Activated CD4-positive, alpha-beta memory T cell treated with anti-CD3 and anti-CD28 coated beads, Interleukin-2, amount 10 ng/mL, durations not matched to agents 7 days and 5 days (primary cell): ENCODE measurements around the gene KCNAB2. TPM values are rescaled to one million over a fixed set of nuclear protein-coding genes. Genes with fewer than 3 reads are reported as not detected.

Experiments used
- CTCF ChIA-PET: fragments of 350-600 bp; sonication (Branson Sonifier 250); formaldehyde crosslinking; loops from one replicate; lab custom pipeline; 2021; ENCODE audit warnings: antibody characterized with exemption, inconsistent platforms; lab: Charles Lee
- POLR2A ChIA-PET: fragments of 350-600 bp; sonication (Branson Sonifier 250); formaldehyde crosslinking; loops from one replicate; lab custom pipeline; 2021; ENCODE audit warnings: antibody characterized with exemption; lab: Charles Lee
- DNase-seq: peaks from one replicate; pipeline ENCODE4 v3.0.0-alpha.2; 2020
- H3K27ac Mint-ChIP-seq: one replicate; pipeline ENCODE4 v1.8.0; 2021; ENCODE audit warnings: mild to moderate bottlenecking, mixed read lengths
- H3K27me3 Mint-ChIP-seq: one replicate; pipeline ENCODE4 v1.8.0; 2021; ENCODE audit warnings: mixed read lengths
- H3K36me3 Mint-ChIP-seq: one replicate; pipeline ENCODE4 v1.8.0; 2021; ENCODE audit warnings: low read depth, mixed read lengths
- H3K4me1 Mint-ChIP-seq: one replicate; pipeline ENCODE4 v1.8.0; 2021; ENCODE audit warnings: mixed read lengths
- H3K4me3 Mint-ChIP-seq: one replicate; pipeline ENCODE4 v1.8.0; 2021; ENCODE audit warnings: mild to moderate bottlenecking, mixed read lengths
- H3K9me3 Mint-ChIP-seq: one replicate; pipeline ENCODE4 v1.8.0; 2021; ENCODE audit warnings: mixed read lengths
- total RNA-seq, 2 experiments: library from RNA; stranded (reverse); gene quantifications; one replicate each; pipeline ENCODE4 v1.2.3, GENCODE V29; 2021

KCNAB2 gene
- total RNA-seq, 2 experiments from 2014 or later, result 284 to 286 TPM

DNA sequence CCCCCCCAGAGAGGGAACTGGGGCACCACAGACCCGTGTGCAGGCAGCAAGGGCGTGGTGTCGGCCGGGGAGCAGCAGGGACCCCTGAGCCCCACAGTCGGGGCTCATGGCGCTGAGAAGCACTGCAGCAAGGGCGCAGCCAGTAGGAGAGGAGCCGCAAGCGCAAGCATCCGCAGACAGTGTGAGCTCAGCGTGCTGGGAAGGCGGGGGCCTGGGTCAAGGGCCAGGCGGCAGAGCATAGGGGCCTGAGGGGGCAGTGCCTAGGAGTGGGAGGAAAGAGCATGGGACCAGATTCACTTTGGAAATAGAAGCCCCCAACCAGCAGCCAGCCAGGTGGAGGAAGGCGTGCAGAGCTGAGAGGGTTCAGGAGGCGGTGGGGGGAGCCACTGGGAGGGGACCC lies 6.7 kb upstream of the KCNAB2 start:
- POLR2A ChIA-PET, result interaction anchor here (0.9 kb wide), 1 partner anchor 10 kb away, joined by 3 read pairs; no protein-coding TSS in a partner anchor
- CTCF ChIA-PET, result no interaction called here
- no peaks in the 10 kb centered on the region for H3K27me3 Mint-ChIP-seq
- no peaks in the 10 kb centered on the region for H3K9me3 Mint-ChIP-seq
- no peak for DNase-seq
- peaks cover 53% of the 10 kb centered on the region for H3K4me1 Mint-ChIP-seq
- H3K36me3 Mint-ChIP-seq, result peaks cover 64% of the 10 kb centered on the region
- H3K27ac Mint-ChIP-seq, result no peak overlapping the region
- no peak overlapping the region for H3K4me3 Mint-ChIP-seq

- Mint-ChIP-seq H3K36me3 (peaks cover 63% of the 10 kb centered on the region), H3K4me3 (no peak overlapping the region), H3K9me3 (no peaks in the 10 kb centered on the region), H3K27me3 (no peaks in the 10 kb centered on the region), H3K27ac (peak overlapping the region; percentile 5), H3K4me1 (peaks cover 46% of the 10 kb centered on the region)
- POLR2A ChIA-PET, result no interaction called here
- CTCF ChIA-PET, result no interaction called here
- no peak for DNase-seq
Measured at GRCh38 chr1:6040444-6040843, 5.2 kb upstream of the KCNAB2 start.

GRCh38 chr1:6040861-6041415 lies 4.8 kb upstream of the KCNAB2 start:
- POLR2A ChIA-PET, result interaction anchor here (0.8 kb wide), 1 partner anchor 10 kb away, joined by 3 read pairs; no protein-coding TSS in a partner anchor
- H3K9me3 Mint-ChIP-seq, result no peaks in the 10 kb centered on the region
- peaks cover 60% of the 10 kb centered on the region for H3K36me3 Mint-ChIP-seq
- H3K27ac Mint-ChIP-seq, result no peak overlapping the region
- peaks cover 41% of the 10 kb centered on the region for H3K4me1 Mint-ChIP-seq
- H3K27me3 Mint-ChIP-seq, result no peaks in the 10 kb centered on the region
- H3K4me3 Mint-ChIP-seq, result no peak overlapping the region
- CTCF ChIA-PET, result no interaction called here
- no peak for DNase-seq

GRCh38 chr1:6041432-6042062 lies 4.1 kb upstream of the KCNAB2 start:
- Mint-ChIP-seq H3K4me1 (peaks cover 36% of the 10 kb centered on the region), H3K27me3 (no peaks in the 10 kb centered on the region), H3K36me3 (peaks cover 60% of the 10 kb centered on the region), H3K27ac (no peak overlapping the region), H3K9me3 (no peaks in the 10 kb centered on the region), H3K4me3 (no peak overlapping the region)
- ChIA-PET POLR2A (interaction anchor here (0.8 kb wide), 1 partner anchor 9 kb away, joined by 3 read pairs; no protein-coding TSS in a partner anchor), CTCF (interaction anchor here (0.9 kb wide), 1 partner anchor 117 kb away, joined by 3 read pairs; no protein-coding TSS in a partner anchor)
- DNase-seq, result peak; percentile 33

GRCh38 chr1:6043561-6043960 lies 2.1 kb upstream of the KCNAB2 start:
- no peak for DNase-seq
- H3K4me1 Mint-ChIP-seq, result peaks cover 19% of the 10 kb centered on the region
- ChIA-PET POLR2A (no interaction called here), CTCF (interaction anchor here (1.2 to 1.5 kb wide), 2 partner anchors 9 to 10 kb away, joined by 3 read pairs; no protein-coding TSS in a partner anchor)
- no peak overlapping the region for H3K4me3 Mint-ChIP-seq
- H3K27me3 Mint-ChIP-seq, result no peaks in the 10 kb centered on the region
- H3K9me3 Mint-ChIP-seq, result no peaks in the 10 kb centered on the region
- H3K36me3 Mint-ChIP-seq, result peaks cover 62% of the 10 kb centered on the region
- H3K27ac Mint-ChIP-seq, result no peak overlapping the region

DNA sequence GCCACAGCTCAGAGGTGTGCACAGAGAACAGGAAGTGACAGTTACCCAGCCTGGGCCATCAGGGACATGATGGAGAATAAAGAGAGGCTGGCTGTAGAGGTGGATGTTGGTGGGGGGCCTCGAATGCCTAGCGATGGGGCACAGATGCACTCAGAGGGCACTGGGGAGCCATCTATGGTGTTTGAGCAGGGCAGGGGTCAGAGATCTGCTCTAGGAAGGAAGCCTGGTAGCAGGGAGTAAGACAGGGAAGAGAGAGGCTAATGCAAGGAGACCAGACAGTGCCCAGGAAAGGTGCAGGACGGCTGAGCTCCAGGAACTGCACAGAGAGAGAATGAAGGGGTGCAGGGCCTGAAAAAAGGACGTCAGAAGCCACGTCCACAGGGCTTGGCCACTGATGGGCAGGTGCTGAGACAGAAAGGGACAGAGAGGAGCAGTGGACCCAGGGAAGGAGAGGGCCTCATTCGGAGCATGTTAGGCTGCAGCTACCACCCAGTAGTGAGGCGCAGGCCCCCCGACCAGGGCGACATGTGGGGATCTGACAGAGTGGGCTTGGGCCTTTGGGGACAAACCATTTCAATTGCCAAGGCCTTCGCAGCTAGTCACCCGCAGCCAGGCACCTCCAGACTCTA lies 1.1 kb upstream of the KCNAB2 start:
- peak overlapping the region; percentile 54 for H3K27ac Mint-ChIP-seq
- H3K36me3 Mint-ChIP-seq, result peaks cover 63% of the 10 kb centered on the region
- H3K27me3 Mint-ChIP-seq, result no peaks in the 10 kb centered on the region
- CTCF ChIA-PET, result interaction anchor here (1.5 kb wide), 1 partner anchor 9 kb away, joined by 3 read pairs; no protein-coding TSS in a partner anchor
- POLR2A ChIA-PET, result interaction anchor here (0.8 kb wide), 2 partner anchors 9 to 15 kb away, joined by 3 to 4 read pairs; no protein-coding TSS in a partner anchor
- no peak overlapping the region for H3K4me3 Mint-ChIP-seq
- H3K9me3 Mint-ChIP-seq, result no peaks in the 10 kb centered on the region
- no peak for DNase-seq
- H3K4me1 Mint-ChIP-seq, result peaks cover 17% of the 10 kb centered on the region

DNA sequence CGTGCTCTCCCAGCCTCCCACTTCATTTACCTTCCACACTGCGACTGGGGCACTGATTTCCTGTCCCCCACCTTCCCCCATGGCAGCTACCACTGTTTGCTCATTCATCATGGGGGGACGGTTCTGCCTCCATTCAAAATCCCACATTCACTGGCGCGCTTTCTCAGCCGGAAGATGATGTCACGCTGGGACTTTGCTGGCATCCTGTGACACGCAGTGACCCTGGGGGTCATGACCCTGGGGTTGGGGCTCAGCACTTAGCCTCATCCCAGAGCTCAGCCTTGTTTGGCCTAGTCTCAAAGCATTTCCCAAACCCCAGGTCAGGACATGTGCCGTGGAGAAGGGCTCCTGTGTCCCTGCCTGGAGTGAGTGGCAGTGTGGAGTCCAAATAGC lies 582 bp upstream of the KCNAB2 start:
- ChIA-PET CTCF (interaction anchor here (1.5 kb wide), 1 partner anchor 8 kb away, joined by 3 read pairs; no protein-coding TSS in a partner anchor), POLR2A (interaction anchor here (0.6 to 0.8 kb wide), 2 partner anchors 9 to 14 kb away, joined by 3 read pairs; no protein-coding TSS in a partner anchor)
- Mint-ChIP-seq H3K36me3 (peaks cover 60% of the 10 kb centered on the region), H3K9me3 (no peaks in the 10 kb centered on the region), H3K4me3 (no peak overlapping the region), H3K4me1 (peaks cover 17% of the 10 kb centered on the region), H3K27me3 (no peaks in the 10 kb centered on the region), H3K27ac (no peak overlapping the region)
- DNase-seq, result no peak

DNA sequence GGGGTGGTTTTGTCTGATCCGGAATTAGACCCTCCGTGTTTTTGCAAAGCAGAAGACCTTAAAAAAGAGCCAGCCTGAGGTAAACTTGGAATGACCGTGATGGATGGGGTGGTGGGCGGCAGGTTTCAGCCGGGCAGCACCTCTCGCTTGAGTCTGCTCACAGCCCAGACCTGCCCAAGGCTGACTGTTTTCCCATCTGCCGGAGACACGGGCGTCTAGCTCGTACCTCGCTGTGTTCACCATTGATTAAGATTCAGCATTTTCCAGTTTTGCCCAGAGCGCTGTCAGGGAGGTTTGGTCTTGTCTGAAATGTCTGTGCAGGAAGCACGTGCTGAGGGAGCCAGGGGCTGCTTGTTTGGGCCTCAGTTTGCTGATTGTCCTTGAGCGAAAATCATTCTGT lies 591 bp downstream of the KCNAB2 start:
- POLR2A ChIA-PET, result no interaction called here
- no peak overlapping the region for H3K27ac Mint-ChIP-seq
- CTCF ChIA-PET, result no interaction called here
- H3K36me3 Mint-ChIP-seq, result peaks cover 60% of the 10 kb centered on the region
- H3K9me3 Mint-ChIP-seq, result no peaks in the 10 kb centered on the region
- H3K4me1 Mint-ChIP-seq, result peaks cover 14% of the 10 kb centered on the region
- no peaks in the 10 kb centered on the region for H3K27me3 Mint-ChIP-seq
- no peak overlapping the region for H3K4me3 Mint-ChIP-seq
- no peak for DNase-seq

DNA sequence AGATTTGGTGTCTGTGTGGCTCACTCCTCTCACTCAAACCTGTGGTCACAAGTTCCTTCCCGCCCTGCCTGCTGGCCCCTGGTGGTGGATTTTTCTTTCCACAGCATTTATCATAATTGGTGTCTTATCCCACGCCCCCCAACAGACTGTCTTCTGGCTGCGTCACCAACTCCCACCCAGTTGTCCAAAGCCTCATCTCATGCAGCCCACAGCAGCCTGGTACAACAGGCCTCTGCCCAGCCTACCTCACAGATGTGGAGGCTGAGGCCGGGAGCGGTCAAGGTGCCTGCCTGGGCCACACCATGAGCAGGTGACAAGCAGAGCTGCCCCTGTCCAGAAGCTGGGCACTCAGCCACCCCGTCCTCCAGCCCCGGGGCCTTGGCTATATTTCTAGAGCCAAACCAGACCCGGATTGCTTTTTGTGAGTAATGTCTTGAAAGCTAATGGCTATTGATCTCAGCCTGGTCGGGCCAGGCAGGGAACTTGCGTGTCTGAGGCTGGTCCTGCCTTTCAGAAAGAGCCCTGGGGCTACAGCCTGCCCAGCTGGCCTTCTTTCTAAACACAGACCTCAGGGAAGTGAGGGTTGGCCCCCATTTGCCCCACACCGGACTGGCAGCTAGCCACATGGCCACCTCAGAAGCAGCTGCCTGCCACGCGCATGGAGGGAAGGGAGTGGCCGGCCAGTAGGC lies 2.6 kb downstream of the KCNAB2 start:
- Mint-ChIP-seq H3K4me1 (peaks cover 7% of the 10 kb centered on the region), H3K9me3 (no peaks in the 10 kb centered on the region), H3K27ac (no peak overlapping the region), H3K27me3 (no peaks in the 10 kb centered on the region), H3K4me3 (no peak overlapping the region), H3K36me3 (peaks cover 54% of the 10 kb centered on the region)
- no peak for DNase-seq
- ChIA-PET CTCF (no interaction called here), POLR2A (interaction anchor here (0.8 kb wide), 1 partner anchor 21 kb away, joined by 4 read pairs; no protein-coding TSS in a partner anchor)

DNA sequence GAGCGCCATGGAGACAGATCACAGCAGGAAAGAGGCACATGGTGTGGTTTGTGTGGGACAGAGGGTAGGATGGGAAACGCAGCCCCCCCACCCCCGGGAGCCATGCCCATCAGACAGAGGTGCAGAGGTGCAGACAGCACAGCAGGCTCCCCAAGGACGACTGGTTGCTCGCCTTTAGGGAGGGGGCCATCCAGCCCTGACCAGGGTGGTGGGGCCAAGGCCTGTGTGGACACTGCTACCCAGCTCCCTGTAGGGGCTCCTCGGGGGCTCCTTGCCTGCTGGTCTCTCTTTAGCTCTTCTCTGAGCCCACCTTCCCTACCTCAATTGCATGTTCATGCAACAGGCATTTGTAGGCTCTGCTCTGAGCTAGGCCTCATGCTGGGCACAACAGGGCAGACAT lies 3.7 kb downstream of the KCNAB2 start:
- Mint-ChIP-seq H3K9me3 (no peaks in the 10 kb centered on the region), H3K27me3 (no peaks in the 10 kb centered on the region), H3K27ac (no peak overlapping the region), H3K36me3 (peaks cover 48% of the 10 kb centered on the region), H3K4me3 (no peak overlapping the region), H3K4me1 (peaks cover 3% of the 10 kb centered on the region)
- POLR2A ChIA-PET, result interaction anchor here (0.8 to 1.2 kb wide), 2 partner anchors 22 kb away, joined by 4 read pairs; no protein-coding TSS in a partner anchor
- CTCF ChIA-PET, result no interaction called here
- DNase-seq, result no peak

DNA sequence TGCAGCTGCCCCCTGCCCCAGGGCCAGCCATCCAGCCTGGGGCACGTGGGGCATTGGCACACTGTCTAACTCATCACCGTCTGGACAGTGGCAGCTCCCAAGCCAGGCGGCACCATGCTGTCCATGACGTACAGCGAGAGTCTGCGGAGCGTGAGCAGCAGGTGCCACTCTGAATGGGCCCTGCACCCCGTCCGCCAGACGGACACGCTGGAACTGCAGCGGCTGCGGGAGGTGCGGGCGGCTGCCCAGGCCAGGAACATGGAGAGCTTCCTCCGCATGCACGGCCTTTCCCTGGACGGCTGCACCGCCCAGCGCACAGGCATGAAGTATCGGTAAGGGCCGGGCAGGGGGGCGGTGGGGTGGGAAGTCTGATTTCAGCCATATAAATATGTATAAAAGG lies 5.7 kb downstream of the KCNAB2 start:
- Mint-ChIP-seq H3K9me3 (no peaks in the 10 kb centered on the region), H3K27ac (no peak overlapping the region)
- CTCF ChIA-PET, result interaction anchor here (0.7 kb wide), 1 partner anchor 286 kb away, joined by 3 read pairs; no protein-coding TSS in a partner anchor

DNA sequence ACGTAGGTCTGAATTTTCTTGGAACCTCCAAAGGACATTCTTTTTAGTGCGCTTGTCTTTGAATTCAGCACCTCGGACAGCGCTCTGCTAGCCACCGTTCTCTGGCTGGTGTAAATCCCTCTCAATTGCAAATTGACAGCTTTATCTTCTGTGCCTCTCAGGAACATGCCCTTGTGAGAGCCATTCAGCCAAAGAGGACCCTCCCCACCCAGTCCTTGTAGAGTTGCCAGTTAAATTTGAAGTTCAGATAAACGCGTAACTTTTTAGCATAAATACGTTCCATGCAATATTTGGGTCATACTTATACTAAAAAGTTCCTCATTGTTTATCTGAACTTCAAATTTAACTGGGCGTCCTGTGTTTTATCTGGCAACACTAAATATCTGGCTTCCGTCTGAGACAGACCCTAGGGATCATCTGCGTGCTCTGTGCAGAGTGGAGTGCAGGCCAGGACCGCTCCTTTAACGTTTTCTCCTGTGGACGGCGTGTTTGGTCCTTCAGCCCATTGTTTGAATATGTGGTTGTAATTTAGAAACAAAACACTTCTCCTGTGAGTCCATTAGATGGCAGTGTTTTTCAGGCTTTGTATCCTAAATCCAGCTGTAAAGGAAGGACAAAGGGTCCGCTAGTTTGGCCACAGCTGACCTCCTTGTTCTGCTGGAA lies 7.0 kb downstream of the KCNAB2 start:
- CTCF ChIA-PET, result interaction anchor here (0.9 to 1.1 kb wide), 3 partner anchors 8 to 192 kb away, joined by 3 to 4 read pairs (median 3); no protein-coding TSS in a partner anchor
- no peak overlapping the region for H3K27ac Mint-ChIP-seq
- peaks cover 2% of the 10 kb centered on the region for H3K4me1 Mint-ChIP-seq
- no peak overlapping the region for H3K4me3 Mint-ChIP-seq
- peaks cover 45% of the 10 kb centered on the region for H3K36me3 Mint-ChIP-seq
- H3K27me3 Mint-ChIP-seq, result no peaks in the 10 kb centered on the region
- peak; percentile 59 for DNase-seq
- POLR2A ChIA-PET, result no interaction called here
- H3K9me3 Mint-ChIP-seq, result no peaks in the 10 kb centered on the region

More for the DNA sequence above, 5.7 kb downstream of the KCNAB2 start:
- no peaks in the 10 kb centered on the region for H3K4me1 Mint-ChIP-seq
- no peak overlapping the region for H3K4me3 Mint-ChIP-seq
- no peaks in the 10 kb centered on the region for H3K27me3 Mint-ChIP-seq
- peaks cover 44% of the 10 kb centered on the region for H3K36me3 Mint-ChIP-seq
- POLR2A ChIA-PET, result no interaction called here
- no peak for DNase-seq
